ENCODE data around the gene SYCE3. TPM values are rescaled to one million over a fixed set of nuclear protein-coding genes. Genes with fewer than 3 reads are reported as not detected.

SYCE3 gene
- total RNA-seq, 2 donors from 2014 or later = not detected

- H3K4me1 ChIP-seq = no peaks in the 10 kb centered on the region
- no peak overlapping the region for H3K27ac ChIP-seq
- no peaks in the 10 kb centered on the region for H3K36me3 ChIP-seq
- no peak overlapping the region for H3K9ac ChIP-seq (ENCODE audit: low read depth in 2 of 2, low read length in 2 of 2)
- H3K4me3 ChIP-seq = no peak overlapping the region
- no peak for DNase-seq
- intact Hi-C loops (cut with DNase I) = no loop called here
- H3K27me3 ChIP-seq = peaks cover 24% of the 10 kb centered on the region
- no peaks in the 10 kb centered on the region for H3K9me3 ChIP-seq
- TF ChIP-seq CTCF (IDR thresholded peaks at IDR 0.05) = no peak
Observed at GRCh38 chr22:50597097-50597496, 34.4 kb upstream of the SYCE3 start.

- Histone ChIP-seq H3K9ac (ENCODE audit: low read depth in 2 of 2, low read length in 2 of 2) (no peak overlapping the region), H3K4me1 (no peaks in the 10 kb centered on the region), H3K9me3 (no peaks in the 10 kb centered on the region), H3K36me3 (no peaks in the 10 kb centered on the region), H3K27ac (no peak overlapping the region), H3K4me3 (no peak overlapping the region), H3K27me3 (peaks cover 13% of the 10 kb centered on the region)
- no peak for TF ChIP-seq CTCF (IDR thresholded peaks at IDR 0.05)
- intact Hi-C loops (cut with DNase I) = no loop called here
- DNase-seq = no peak
Observed at GRCh38 chr22:50595189-50595588, 32.5 kb upstream of the SYCE3 start.

- no peak overlapping the region for H3K27ac ChIP-seq
- no peak overlapping the region for H3K4me3 ChIP-seq
- peak overlapping the region in 1 of 2 donors; percentile 35 for H3K9ac ChIP-seq (ENCODE audit: low read depth in 2 of 2, low read length in 2 of 2)
- no peak for TF ChIP-seq CTCF (IDR thresholded peaks at IDR 0.05)
- H3K36me3 ChIP-seq = no peaks in the 10 kb centered on the region
- H3K27me3 ChIP-seq = no peaks in the 10 kb centered on the region
- no peaks in the 10 kb centered on the region for H3K9me3 ChIP-seq
- DNase-seq = no peak
- intact Hi-C loops (cut with DNase I) = no loop called here
- H3K4me1 ChIP-seq = peaks cover 4% of the 10 kb centered on the region
Observed at GRCh38 chr22:50587407-50587806, 24.7 kb upstream of the SYCE3 start.

- Histone ChIP-seq H3K9ac (ENCODE audit: low read depth in 2 of 2, low read length in 2 of 2) (no peak overlapping the region), H3K4me3 (no peak overlapping the region), H3K9me3 (no peaks in the 10 kb centered on the region), H3K4me1 (peaks cover 7% of the 10 kb centered on the region), H3K27me3 (no peaks in the 10 kb centered on the region), H3K36me3 (no peaks in the 10 kb centered on the region), H3K27ac (no peak overlapping the region)
- no peak for TF ChIP-seq CTCF (IDR thresholded peaks at IDR 0.05)
- no peak for DNase-seq
- intact Hi-C loops (cut with DNase I) = no loop called here
Observed at GRCh38 chr22:50586416-50586815, 23.7 kb upstream of the SYCE3 start.

- DNase-seq = no peak
- Histone ChIP-seq H3K27ac (no peak overlapping the region), H3K4me1 (peaks cover 9% of the 10 kb centered on the region), H3K36me3 (no peaks in the 10 kb centered on the region), H3K4me3 (no peak overlapping the region), H3K9ac (ENCODE audit: low read depth in 2 of 2, low read length in 2 of 2) (no peak overlapping the region), H3K27me3 (no peaks in the 10 kb centered on the region), H3K9me3 (no peaks in the 10 kb centered on the region)
- no peak for TF ChIP-seq CTCF (IDR thresholded peaks at IDR 0.05)
- intact Hi-C loops (cut with DNase I) = no loop called here
Observed at GRCh38 chr22:50585781-50586180, 23.1 kb upstream of the SYCE3 start.

GRCh38 chr22:50585238-50585637 is 22.5 kb upstream of the SYCE3 start:
- H3K9ac ChIP-seq (ENCODE audit: low read depth in 2 of 2, low read length in 2 of 2) = no peak overlapping the region
- TF ChIP-seq CTCF (IDR thresholded peaks at IDR 0.05) = no peak
- H3K9me3 ChIP-seq = no peaks in the 10 kb centered on the region
- H3K27me3 ChIP-seq = no peaks in the 10 kb centered on the region
- H3K4me3 ChIP-seq = no peak overlapping the region
- intact Hi-C loops (cut with DNase I) = no loop called here
- H3K27ac ChIP-seq = no peak overlapping the region
- peaks cover 9% of the 10 kb centered on the region for H3K4me1 ChIP-seq
- H3K36me3 ChIP-seq = no peaks in the 10 kb centered on the region
- DNase-seq = no peak

Data from colonic mucosa (tissue), 4 donors.